Stimulated activated CD4-positive, alpha-beta T cell treated with anti-CD3 and anti-CD28 coated beads, Interleukin-4, amount 100 ng/mL, for 48 hours (primary cell): ENCODE measurements around the gene PLPPR1.
"Not testable (repeated sequence)": the region's sequence is repeated elsewhere in the genome, so short reads cannot be mapped to it uniquely, and the experiment has no call there.

ENCODE experiments used
- DNase-seq, 2 donors: peaks; one replicate each; pipeline ENCODE4 v3.0.0-alpha.2; 2020; ENCODE audit warnings: low read depth in 2 of 2

Gene PLPPR1

DNA sequence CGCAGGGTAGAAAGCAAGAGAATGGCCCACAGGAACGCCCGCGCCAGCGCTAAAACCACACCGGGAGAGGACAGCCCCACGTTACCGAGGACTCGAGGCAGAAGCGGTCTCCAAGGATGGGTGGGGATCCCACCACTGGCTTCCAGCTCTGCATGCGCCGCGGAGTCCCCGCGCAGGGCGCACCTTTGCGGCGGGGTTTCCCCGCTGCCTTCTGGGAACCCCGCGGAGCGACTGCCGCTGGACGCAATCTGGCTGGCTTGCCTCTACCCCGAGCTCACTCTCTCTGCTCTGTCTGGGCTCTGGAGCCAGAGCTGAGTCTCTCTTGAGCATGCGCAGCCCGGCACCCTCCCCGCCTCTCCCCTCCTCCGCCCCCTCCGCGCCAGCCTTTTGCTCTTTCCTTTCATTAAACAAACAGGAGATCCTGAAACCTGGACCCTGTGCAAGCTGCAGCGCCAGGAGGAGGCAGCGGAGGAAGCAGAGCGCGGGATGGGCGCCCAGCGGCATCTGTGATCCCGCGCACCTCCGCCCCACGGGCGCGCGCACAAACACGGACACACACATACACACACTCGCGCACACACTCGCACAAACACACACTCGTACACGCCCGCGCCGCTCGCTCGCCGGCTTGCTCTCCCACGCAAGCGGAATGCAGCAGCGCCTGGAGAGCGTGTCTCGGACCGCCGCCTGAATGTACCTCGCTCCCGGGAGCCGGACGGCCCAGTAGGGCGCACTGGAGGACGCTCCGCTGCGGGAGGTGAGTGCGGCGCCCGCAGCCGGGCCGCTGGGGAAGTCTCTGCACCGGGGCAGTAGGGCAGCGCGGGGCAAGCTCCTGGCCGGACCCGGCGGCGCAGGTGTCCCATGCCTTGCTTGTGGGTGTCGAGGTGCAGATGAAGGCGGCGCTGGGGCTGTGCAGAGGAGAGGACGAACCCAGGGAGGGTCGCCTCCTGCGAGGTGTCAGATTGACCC lies at the start of gene PLPPR1:
TSS of gene PLPPR1 (plus strand) at position 382 of the 969 bp plus-strand sequence.
- DNase-seq, result no peak

- DNase-seq, result no peak
Measured at GRCh38 chr9:100989731-100990130, 38.8 kb upstream of the PLPPR1 start.

DNA sequence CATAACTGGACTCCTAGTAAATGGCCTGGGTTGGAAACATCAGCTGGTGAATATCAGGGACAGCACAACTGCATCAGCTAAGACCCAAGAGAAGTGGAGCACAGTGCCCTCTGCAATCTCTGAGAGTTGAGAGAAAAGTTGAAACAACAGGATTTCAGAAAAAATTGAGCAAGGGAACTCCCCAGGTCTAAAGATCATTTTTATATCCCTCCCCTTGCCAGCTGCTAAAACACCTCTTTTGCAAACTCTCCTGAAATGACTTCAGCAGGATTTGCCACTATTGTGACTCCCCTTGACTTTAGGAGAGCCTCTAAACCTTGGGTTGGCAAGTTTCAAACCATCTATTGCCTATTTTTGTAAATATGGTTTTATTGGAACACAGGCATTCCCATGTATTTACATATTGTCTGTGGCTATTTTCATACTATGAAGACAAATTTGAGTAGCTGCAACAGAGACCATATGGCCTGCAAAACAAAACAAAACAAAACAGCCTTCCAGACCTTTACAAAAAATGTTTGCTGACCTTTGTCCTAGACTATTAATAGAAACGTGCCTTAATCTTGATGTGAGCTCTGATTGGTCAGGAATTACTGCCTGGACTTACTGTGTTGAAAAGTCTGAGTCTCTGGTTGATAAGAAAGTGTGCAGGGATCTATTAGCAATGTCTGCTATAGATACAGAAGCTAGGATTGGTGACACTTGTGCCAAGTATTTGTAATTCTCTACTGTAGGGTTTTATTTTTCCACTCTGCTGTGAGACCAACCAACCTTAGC lies 37.7 kb upstream of the PLPPR1 start:
- no peak for DNase-seq

DNA sequence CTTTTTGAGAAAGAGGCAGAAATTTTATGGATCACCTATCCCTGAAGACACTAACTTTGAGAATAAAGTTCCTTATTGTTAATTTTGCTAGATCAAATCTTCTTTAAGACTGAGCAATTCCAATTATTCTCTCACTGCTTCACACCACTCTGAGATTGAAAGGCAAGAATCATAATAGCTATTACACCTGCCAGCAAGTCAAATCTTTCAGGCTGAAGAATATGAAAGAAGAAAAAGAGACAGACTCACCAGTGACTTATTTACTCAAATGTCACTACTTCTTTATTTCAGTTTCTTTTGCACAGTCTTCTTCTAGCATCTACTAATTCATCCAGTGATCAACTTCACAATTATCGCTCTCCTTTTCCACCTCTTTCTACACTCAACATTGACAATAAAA lies 35.9 kb upstream of the PLPPR1 start:
- DNase-seq, result no peak

DNA sequence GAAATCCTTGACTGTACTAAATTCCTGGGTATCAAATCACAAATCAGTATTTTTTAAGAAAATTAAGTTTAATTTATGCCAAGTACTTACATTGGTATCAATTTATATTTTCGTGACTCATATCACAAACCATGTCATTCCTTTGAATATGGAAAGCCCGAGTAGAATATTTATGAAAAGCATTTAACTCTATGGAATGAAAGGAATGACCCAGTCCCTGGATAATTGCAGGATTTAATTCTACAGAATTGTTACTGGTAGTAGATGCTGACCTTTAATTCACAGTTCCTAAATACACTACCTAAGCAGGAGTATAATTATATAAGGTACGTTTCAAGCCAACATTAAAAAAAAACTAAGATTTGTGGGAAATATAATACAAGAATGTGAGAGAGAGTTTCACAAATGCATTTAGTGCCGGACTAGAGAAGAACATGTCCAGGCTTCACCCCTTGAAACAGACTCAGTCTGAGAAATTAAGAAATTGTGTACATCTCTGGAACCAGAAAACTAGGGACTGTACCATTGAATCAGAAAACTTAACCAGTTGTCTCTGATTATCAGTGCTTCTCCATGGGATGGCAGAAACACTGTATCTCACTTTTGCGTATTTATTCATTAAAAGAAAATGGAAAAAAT lies 28.5 kb upstream of the PLPPR1 start:
- DNase-seq, result no peak

DNA sequence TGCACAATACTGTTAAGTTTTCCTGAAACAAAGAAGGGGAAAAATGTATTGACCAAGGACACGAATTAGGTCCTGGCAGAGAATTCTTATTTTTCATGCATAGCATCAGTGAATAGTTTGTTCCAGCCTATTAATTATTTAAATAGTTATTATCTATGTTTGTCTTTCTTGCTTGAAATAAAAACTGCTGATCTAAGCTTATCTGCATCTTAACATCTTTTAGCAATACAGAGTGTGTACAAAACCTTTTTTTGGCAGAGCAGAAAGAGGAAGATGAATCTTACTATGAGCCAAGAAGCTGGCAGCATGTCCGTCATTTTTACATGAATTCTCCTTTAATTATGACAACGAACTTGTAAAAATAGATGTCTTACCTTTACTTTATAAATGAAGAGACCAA lies 23.3 kb upstream of the PLPPR1 start:
- DNase-seq, result no peak

- no peak for DNase-seq
Measured at GRCh38 chr9:101014566-101014965, 14.0 kb upstream of the PLPPR1 start.

GRCh38 chr9:101018467-101018866 lies 10.1 kb upstream of the PLPPR1 start:
- DNase-seq, result no peak

DNA sequence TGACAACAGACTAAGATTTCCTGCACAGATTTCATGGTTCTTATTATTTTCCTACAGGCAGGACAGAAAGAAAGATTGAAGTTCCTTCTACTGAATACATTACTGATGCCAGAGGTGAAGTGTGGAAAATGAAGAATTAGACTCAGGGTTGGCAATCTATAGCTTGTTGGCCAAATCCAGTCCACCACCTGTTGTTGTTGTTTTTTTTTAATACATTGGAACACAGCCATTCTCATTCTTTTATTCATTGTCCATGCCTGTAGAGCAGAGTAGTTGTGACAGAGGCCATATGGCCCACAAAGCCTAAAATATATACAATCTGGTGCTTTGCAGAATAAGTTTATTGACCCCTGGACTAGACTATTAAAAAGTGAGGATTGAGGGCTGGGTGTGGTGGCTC lies 5.8 kb upstream of the PLPPR1 start:
- DNase-seq, result no peak

- DNase-seq, result no peak
Measured at GRCh38 chr9:101025940-101026339, 2.6 kb upstream of the PLPPR1 start.

GRCh38 chr9:101026824-101027223 lies 1.7 kb upstream of the PLPPR1 start:
- DNase-seq, result no peak

DNA sequence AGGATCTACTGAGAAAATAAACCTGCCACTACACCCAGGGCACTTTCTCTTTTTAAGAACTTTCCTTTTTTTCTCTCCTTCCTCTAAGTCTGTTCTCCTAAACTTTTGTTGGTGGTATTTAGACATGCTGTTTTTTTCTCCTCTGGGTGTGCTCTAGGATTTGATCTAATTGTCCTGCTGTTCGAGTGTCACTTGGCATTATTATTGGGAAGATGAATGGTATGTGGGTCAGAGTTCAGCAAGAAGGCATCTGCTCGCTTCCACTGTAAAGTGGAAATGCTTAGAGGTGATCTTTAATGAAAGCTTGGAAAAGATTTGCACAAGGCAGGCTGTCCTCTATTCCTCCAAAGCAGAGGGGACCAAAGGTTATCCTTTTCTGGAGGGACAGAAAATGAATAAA lies 1.3 kb upstream of the PLPPR1 start:
- DNase-seq, result no peak

DNA sequence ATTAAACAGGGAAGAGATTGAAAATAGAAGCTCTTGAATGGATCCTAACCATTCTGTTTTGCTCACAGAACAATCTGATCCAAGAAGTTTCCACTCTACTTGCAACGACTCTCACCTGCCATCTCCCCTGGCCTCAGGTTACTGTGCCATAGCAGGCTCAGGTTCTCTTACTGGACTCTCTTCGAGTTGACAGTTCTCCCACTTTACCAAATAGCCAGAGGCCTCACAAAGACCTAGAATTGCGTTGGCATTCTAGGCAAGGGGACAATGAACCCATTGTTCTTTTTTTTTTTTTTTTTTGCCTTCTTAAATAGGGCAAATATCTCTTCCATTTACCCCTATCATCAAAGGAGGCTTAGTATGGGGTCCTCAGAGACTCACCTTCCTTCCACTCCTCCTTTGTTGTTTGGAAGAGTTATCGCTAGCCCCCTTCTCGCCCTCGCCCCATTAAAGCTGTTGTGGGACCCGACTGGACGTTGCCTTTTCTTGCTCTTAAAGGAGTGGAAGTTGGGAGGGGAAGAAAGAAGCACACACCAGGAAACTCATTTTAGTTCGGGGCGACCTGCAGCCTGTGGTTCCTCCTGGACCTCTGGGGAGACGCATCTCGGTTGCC lies 688 bp upstream of the PLPPR1 start:
- DNase-seq, result no peak

DNA sequence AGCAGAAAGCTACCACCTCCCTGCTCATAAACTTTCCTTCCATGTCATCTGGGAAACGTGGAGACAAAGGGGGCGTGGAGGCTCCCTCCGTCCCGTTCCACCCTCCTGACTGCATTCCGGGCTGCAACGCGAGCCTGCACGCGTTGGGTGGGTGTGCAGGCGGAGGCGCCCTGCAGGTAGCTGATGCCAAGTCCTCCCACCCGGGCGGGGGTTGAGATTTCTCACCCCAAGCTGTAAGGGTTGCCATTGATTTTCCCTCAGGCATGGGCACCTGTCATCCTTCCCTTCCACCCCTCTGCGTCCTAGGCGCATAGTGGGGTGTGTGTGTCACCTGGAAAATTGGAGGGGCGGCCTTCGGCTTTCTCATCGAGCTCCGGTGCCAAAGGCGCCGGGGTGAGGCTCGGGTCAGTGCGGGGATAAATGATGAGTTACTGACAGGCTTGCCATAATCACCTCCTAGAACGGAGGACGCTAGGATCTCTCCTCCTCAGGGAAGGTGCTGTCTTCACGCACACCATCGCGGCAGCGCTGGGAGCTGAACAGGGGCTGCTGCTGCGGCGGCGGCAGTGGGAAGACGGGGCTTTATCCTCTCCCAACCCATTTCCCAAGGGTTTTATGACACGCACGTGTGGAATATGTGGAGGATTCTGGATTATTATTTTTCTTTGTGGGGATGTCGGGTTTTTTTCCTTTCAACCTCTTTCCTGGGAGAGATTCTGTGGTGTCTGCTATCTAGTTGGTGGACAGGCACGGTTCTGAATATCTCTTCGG lies 973 bp downstream of the PLPPR1 start:
- no peak for DNase-seq

DNA sequence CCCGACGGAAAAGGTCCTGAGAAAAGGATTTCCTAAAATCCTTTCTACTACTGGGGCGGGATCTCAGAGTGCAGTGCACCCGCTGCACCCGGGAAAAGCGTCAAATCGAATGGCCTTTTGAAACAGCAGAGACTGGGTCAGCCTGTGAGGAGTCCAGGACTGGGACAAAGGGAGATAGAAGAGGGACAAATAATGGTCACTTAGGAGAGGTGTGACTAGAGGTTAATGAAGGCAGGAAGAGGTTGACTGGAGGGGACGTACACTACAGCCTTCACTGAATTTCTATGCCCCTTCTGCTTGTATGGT lies 1.5 kb downstream of the PLPPR1 start:
- DNase-seq, result no peak

DNA sequence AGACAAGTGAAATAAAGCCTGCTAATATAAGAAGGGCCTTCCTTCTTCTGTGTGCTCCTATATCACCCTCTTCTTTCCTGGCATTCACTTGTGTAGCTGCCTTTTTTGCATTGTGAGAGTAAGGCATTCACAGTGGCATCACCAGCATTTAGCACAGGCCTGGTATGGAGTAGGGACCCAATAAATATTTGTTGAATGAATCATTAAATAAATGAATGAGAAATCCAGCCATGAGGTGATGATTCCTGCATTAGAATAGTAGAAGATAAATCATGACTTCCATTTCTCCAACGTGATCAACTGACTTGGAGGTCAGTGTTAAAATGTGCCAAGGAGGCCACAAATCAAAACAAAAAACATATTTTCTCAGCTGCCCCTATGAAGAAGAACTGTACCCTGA lies 3.9 kb downstream of the PLPPR1 start:
- DNase-seq, result no peak

DNA sequence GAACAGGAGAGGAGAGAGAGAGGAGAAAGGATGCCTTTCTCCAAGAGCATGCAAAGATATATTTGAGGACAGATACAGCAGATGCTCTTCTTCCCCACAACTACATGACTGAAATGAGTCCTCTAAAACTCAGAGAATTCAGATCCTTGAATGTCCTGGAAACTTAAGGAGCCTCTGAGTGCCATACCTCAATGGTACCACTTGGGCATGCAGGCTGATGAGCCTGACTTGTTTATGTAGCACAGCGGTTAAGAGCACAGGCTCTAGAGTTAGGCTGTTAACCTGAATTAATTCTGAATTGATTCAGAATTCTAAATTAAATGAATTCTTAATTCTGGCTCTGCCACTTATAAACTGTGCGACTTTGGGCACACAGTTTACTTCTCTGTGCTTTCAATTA lies 5.7 kb downstream of the PLPPR1 start:
- no peak for DNase-seq

- no peak for DNase-seq
Measured at GRCh38 chr9:101035098-101035497, 6.6 kb downstream of the PLPPR1 start.

DNA sequence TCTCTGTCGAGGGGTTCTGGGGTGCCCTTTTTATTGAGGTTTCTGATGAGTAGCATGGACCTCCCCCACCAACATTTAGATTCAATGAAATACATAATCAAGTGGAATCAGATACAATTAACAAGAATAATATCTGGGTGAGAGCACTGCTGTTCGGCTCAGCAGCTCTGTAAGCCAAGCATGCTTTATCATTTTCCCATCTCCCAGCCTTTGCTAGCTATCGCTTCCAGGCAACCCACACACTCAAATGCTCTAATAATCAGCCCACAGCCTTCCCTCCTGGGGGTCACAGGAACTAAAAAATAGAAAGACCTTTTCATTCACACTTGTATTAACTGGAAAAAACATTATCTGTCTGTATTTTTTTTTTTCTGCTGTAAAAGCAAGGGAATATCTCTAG lies 8.9 kb downstream of the PLPPR1 start:
- no peak for DNase-seq

DNA sequence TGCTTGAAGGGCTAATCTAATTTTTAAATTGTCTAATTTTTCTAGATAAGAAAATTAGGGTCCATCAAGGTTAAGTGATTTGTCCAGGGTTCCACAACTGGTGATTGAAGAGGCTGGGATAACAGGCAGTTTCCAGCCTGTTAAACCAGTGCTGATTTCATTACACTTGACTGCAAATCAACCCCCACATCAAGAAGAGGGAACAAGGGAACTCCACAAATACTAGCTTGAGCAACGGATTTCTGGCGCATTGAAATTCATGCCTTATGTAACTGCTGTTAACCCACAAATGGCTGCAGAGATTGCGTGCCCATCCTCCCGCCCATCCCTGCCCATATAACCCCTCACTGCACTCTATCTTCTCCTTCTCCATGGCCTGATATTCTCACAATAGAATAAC lies 10.0 kb downstream of the PLPPR1 start:
- DNase-seq, result no peak

- DNase-seq, result not testable (repeated sequence)
Measured at GRCh38 chr9:101039581-101039980, 11.1 kb downstream of the PLPPR1 start.
